Kidney epithelial cell (primary cell): ENCODE measurements around the gene STUM. TPM values are rescaled to one million over a fixed set of nuclear protein-coding genes. Genes with fewer than 3 reads are reported as not detected.
A peak's percentile ranks its signal among the peaks of the same experiment; 100 is the strongest.

Source experiments
- DNase-seq: peaks from one replicate; pipeline ENCODE4 v3.0.0-alpha.2; 2010; ENCODE audit warnings: low read depth
- H3K27me3 ChIP-seq: 2 replicates; pipeline ENCODE4 v1.6.0; 2011; ENCODE audit warnings: low read length; ENCODE audit not compliant: control insufficient read depth, insufficient read depth
- H3K36me3 ChIP-seq: 2 replicates; pipeline ENCODE4 v1.5.1; 2011; ENCODE audit warnings: low read length; ENCODE audit not compliant: control insufficient read depth, insufficient read depth
- H3K4me3 ChIP-seq: 2 replicates; pipeline ENCODE4 v1.5.1; 2011; ENCODE audit warnings: low read depth, mild to moderate bottlenecking, control low read depth, low read length
- total RNA-seq: library from RNA; depleted of rRNA; stranded (reverse); fragments of >200 nt; gene quantifications from 2 replicates; pipeline ENCODE4 v1.2.3, GENCODE V29; 2015
- TF ChIP-seq, protein P1 (sequence below): IDR thresholded peaks from 2 replicates; pipeline ENCODE4 v1.5.1; 2011; ENCODE audit warnings: mild to moderate bottlenecking, moderate library complexity, low read length, control low read depth, inconsistent platforms; ENCODE audit not compliant: insufficient read depth, poor library complexity, severe bottlenecking

Gene STUM
- total RNA-seq, 1 donor from 2014 or later = 0.04 TPM

DNA sequence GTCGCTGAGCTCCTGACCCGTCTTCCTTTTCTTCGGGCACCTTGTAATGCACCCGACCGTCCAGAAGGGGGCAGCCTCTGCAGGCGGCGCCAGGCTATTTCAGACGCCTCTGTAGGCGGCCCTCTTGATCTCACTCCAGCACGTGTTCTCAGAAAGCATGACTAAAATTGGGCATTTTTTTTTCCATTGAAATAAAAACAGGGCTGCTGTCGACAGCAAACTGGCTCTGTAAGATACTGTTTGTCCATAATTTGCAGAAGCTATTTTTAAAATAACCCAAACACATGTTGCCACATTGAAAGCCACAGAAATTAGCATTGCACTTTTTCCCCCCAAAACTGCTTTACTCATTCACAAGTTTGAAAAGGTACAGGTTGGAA lies 78.0 kb downstream of the STUM start:
- H3K27me3 ChIP-seq = peaks cover 2% of the 10 kb centered on the region
- TF ChIP-seq, protein P1, sequence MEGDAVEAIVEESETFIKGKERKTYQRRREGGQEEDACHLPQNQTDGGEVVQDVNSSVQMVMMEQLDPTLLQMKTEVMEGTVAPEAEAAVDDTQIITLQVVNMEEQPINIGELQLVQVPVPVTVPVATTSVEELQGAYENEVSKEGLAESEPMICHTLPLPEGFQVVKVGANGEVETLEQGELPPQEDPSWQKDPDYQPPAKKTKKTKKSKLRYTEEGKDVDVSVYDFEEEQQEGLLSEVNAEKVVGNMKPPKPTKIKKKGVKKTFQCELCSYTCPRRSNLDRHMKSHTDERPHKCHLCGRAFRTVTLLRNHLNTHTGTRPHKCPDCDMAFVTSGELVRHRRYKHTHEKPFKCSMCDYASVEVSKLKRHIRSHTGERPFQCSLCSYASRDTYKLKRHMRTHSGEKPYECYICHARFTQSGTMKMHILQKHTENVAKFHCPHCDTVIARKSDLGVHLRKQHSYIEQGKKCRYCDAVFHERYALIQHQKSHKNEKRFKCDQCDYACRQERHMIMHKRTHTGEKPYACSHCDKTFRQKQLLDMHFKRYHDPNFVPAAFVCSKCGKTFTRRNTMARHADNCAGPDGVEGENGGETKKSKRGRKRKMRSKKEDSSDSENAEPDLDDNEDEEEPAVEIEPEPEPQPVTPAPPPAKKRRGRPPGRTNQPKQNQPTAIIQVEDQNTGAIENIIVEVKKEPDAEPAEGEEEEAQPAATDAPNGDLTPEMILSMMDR = peak; percentile 95

DNA sequence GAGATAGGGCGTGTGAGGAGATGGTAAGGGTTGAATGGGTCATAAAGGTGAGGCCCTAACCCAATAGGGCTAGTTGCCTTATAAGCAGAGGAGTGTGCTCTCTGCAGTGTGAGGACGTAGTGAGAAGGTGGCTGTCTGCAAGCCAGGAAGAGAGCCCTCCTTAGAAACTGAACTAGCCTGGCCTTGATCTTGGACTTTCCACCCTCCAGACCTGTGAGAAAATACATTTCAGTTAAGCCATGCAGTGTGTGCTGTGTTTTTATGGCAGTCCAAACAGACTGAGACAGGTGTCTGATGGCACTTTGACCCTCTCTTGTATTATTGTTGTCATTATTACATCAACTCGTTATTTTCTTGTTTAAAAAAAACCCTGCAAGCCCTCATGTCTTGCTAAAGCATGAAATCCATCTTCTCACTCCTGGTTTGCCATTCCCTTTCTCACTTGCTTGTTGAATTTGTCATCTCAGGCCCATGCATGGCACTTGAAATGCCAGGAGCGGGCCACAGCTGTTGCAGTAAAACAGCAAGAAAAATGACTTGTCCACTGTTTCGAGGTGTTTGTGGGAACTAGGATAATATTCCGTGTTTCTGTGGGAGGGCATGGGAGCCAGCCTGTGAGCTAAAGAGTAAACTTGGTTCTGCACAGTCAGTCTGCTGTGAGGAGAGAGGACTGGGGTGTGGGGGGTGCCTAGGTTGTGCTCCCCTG lies 78.6 kb downstream of the STUM start:
- TF ChIP-seq, protein P1 = no peak
- DNase-seq = no peak
- H3K36me3 ChIP-seq = no peaks in the 10 kb centered on the region

More for the DNA sequence above, 78.0 kb downstream of the STUM start:
- no peak overlapping the region for H3K4me3 ChIP-seq
- DNase-seq = no peak
- H3K36me3 ChIP-seq = no peaks in the 10 kb centered on the region

DNA sequence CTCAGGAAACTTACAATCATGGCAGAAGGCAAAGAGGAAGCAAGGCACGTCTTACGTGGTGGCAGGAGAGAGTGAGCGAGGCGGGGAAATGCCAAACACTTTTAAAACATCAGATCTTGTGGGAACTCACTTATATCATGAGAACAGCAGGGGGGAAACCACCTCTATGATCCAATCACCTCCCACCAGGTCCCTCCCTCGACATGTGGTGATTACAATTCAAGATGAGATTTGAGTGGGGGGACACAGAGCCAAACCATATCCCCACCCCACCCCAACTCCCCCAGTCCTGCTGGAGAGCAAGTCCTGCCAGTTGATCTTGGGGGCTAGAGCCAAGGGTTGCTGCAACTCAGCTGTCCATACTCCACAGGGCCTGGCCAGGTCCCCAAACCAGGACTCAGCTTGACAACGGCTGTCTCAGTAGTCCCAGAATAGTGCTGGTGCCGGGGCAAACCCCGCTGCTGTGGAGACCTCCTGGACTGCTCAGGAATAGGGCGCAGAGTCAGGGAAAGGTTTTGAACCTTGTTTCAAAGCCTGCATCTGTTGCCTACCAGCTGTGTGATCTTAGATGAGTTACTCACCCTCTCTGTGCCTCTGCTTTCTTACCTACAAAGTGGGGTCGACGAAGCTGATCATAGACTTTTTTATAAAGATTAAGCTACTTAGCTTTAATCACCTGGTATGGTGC lies 79.5 kb downstream of the STUM start:
- no peak for DNase-seq
- no peak overlapping the region for H3K4me3 ChIP-seq
- H3K36me3 ChIP-seq = no peaks in the 10 kb centered on the region
- TF ChIP-seq, protein P1 = no peak
- peaks cover 2% of the 10 kb centered on the region for H3K27me3 ChIP-seq

More for the DNA sequence above, 78.6 kb downstream of the STUM start:
- Histone ChIP-seq H3K27me3 (peaks cover 2% of the 10 kb centered on the region), H3K4me3 (no peak overlapping the region)

DNA sequence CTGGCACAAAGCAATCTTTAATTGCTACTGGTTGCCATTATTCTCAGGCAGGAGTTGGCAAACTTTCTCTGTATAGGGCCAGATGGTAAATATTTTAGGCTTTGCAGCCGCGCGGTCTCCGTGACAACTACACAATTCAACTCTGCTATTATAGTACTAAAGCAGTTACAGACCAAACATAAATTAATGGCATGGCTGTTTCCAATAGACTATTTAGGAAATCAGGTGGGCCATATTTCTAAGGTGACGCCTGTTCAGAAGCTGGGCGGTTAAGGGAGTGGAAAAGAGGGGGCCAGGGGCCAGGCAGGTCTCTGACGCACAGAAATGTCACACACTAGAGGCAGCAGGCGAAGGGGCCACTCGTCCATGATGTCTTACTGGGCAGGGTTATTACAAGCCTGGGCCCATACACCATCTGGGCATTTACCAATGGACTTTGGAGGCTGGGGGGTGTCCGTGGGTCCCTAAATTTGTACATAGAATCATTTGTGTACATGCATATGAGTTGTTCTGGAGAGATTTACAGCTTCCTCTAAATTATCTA lies 80.1 kb downstream of the STUM start:
- H3K27me3 ChIP-seq = peaks cover 2% of the 10 kb centered on the region
- no peak overlapping the region for H3K4me3 ChIP-seq
- no peaks in the 10 kb centered on the region for H3K36me3 ChIP-seq
- TF ChIP-seq, protein P1 = no peak
- DNase-seq = no peak

DNA sequence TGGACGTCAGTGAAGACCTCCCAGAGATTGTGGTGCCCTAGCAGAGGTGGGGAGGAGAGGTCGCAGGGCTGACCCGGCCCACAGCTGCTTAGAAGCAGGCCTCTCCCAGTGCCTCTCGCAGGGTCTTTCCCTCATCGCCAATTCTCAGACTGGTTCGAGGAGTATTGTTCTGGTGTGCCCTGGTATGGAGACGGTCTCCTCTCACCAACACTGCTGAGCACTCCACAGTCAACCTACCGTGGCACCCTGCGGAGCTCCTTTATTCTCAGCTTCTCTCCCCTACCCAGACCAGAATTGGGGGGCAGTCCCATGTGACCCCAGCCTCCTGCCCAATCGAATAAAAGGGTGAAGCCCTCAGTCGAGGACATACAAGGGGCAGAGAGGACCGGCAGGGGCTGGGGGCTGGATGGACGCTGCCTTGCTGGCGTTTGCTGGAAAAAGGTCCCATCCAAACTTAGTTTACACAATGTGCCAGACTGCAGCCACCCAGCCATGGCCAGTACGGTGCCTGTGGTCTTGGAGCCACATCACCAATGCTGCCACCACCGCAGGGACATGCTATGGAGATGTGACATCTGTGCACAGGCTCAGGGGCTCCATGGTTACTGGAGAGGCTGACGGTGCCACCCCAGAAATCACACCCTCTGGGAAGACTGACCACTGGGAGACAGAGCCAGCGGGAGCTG lies 80.8 kb downstream of the STUM start:
- TF ChIP-seq, protein P1 = no peak
- H3K4me3 ChIP-seq = no peak overlapping the region

More for the DNA sequence above, 80.8 kb downstream of the STUM start:
- Histone ChIP-seq H3K27me3 (peaks cover 2% of the 10 kb centered on the region), H3K36me3 (no peaks in the 10 kb centered on the region)
- DNase-seq = no peak
